Measurements from ENCODE around the gene AADACL4.
A peak's percentile ranks its signal among the peaks of the same experiment; 100 is the strongest.

AADACL4 gene

DNA sequence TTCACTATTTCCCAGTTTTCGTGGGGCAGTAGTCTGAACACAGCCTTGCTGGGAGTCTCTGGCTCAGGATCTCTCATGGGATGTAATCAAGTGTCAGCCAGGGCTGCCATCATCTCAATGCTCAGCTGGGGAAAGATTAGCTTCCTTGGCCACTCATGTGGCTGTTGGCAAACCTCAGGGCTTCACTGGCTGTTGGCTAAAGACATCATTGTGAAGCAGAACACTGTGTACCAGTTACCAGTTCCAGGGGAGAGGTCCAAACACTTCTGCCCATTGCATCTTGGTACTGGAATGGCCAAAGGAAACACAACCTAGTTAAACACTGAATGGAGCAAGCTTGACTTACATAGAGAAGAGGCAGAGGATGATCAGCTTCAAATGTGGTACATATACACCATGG lies 33.7 kb downstream of the AADACL4 start (continued):
- TF ChIP-seq, protein P1, sequence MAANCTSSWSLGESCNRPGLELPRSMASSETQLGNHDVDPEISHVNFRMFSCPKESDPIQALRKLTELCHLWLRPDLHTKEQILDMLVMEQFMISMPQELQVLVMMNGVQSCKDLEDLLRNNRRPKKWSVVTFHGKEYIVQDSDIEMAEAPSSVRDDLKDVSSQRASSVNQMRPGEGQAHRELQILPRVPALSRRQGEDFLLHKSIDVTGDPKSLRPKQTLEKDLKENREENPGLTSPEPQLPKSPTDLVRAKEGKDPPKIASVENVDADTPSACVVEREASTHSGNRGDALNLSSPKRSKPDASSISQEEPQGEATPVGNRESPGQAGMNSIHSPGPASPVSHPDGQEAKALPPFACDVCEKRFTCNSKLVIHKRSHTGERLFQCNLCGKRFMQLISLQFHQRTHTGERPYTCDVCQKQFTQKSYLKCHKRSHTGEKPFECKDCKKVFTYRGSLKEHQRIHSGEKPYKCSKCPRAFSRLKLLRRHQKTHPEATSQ (tag by site-specific recombination; IDR thresholded peaks at IDR 0.05) = no peak
- TF ChIP-seq, protein P2, sequence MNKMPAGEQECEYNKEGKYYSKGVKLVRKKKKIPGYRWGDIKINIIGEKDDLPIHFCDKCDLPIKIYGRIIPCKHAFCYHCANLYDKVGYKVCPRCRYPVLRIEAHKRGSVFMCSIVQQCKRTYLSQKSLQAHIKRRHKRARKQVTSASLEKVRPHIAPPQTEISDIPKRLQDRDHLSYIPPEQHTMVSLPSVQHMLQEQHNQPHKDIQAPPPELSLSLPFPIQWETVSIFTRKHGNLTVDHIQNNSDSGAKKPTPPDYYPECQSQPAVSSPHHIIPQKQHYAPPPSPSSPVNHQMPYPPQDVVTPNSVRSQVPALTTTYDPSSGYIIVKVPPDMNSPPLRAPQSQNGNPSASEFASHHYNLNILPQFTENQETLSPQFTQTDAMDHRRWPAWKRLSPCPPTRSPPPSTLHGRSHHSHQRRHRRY (tag by site-specific recombination; IDR thresholded peaks at IDR 0.05) = no peak

DNA sequence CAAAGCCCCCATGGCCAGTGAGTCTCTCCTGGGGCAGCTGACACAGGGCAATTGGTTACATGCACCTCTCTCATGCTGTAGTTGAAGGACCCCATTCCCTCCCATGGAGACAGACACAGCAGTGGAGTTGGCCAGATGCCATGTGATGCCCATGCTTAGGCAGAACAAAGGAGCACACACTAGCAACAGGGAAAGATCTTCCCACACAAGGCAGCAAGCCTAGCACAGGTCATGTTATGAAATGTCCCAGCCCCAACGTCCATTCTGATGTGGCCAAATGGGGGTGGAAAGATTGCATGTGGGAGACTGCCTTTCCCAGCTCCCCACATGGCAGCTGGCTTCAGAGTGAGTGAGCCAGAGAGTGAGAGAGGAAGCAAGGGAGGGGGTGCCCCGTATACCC lies 34.5 kb downstream of the AADACL4 start:
- no peaks in the 10 kb centered on the region for H3K9me3 ChIP-seq (ENCODE audit: control insufficient read depth, insufficient read depth, low read depth, low read length)
- CTCF ChIA-PET = no interaction called here
- no peak overlapping the region for H3K27ac ChIP-seq (ENCODE audit: extremely low read depth, low read depth, low read length)
- H3K4me1 ChIP-seq (ENCODE audit: control insufficient read depth, insufficient read depth, low read length) = no peaks in the 10 kb centered on the region
- POLR2A ChIA-PET = no interaction called here
- no peak overlapping the region for H3K4me3 ChIP-seq (ENCODE audit: low read depth, low read length)
- no peaks in the 10 kb centered on the region for H3K36me3 ChIP-seq (ENCODE audit: control insufficient read depth in 2 of 2, insufficient read depth in 1 of 2, low read length in 2 of 2)
- TF ChIP-seq ZFP41 (tag by site-specific recombination; IDR thresholded peaks at IDR 0.05; ENCODE audit: borderline replicate concordance) (no peak), ZFHX2 (tag by site-specific recombination; conservative IDR thresholded peaks at IDR 0.05) (peak; percentile 31; the same call in 1 of the 2 replicates)

DNA sequence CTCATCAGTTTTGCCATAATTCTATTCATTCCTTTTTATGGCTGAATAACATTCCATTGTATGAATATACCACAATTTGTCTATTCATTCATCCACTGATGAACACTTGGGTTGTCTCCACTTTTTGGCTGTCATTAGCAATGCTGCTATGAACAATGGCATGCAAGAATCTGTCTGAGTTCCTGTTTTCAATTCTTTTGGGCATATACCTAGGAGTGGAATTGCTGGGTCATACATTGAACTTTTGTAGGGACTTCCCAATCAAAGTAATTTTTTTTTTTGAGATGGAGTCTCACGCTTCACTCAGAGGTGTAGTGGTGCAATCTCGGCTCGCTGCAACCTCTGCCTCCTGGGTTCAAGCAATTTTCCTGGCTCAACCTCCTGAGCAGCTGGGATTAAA lies 34.9 kb downstream of the AADACL4 start:
- H3K4me3 ChIP-seq (ENCODE audit: low read depth, low read length) = no peak overlapping the region
- ChIA-PET CTCF (no interaction called here), POLR2A (no interaction called here)
- H3K36me3 ChIP-seq (ENCODE audit: control insufficient read depth in 2 of 2, insufficient read depth in 1 of 2, low read length in 2 of 2) = no peaks in the 10 kb centered on the region
- H3K4me1 ChIP-seq (ENCODE audit: control insufficient read depth, insufficient read depth, low read length) = no peaks in the 10 kb centered on the region
- TF ChIP-seq ZNF140 (tag by site-specific recombination; IDR thresholded peaks at IDR 0.05) (peak; percentile 91), ZBTB8A (tag by site-specific recombination; IDR thresholded peaks at IDR 0.05) (no peak), ZNF16 (tag by site-specific recombination; IDR thresholded peaks at IDR 0.05; ENCODE audit: low read depth) (no peak), ZFP3 (tag by site-specific recombination; IDR thresholded peaks at IDR 0.05; ENCODE audit: low read depth) (no peak)
- H3K27ac ChIP-seq (ENCODE audit: extremely low read depth, low read depth, low read length) = no peak overlapping the region
- H3K9me3 ChIP-seq (ENCODE audit: control insufficient read depth, insufficient read depth, low read depth, low read length) = no peaks in the 10 kb centered on the region

DNA sequence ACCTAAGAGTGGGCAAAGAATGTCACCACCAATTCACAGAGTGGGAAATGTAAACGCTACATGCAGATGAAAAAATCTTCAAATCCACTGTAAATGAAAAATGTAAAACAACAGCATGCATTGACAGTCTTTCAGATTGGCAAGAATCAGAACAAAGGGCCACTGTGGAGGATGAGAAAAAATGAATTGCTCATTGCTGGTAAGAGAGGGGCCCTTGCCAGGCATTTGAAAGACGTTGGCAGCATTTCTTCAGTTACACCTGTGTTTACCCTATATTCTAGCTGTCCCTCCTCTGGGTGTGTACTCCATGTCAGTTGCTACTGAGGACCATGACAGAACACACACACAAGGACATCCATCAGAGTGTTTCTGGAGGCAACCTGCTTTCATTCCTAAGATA lies 46.3 kb downstream of the AADACL4 start:
- no peaks in the 10 kb centered on the region for H3K36me3 ChIP-seq (ENCODE audit: control insufficient read depth in 2 of 2, insufficient read depth in 1 of 2, low read length in 2 of 2)
- no peak overlapping the region for H3K4me3 ChIP-seq (ENCODE audit: low read depth, low read length)
- no peak for TF ChIP-seq ZNF529 (tag by site-specific recombination; IDR thresholded peaks at IDR 0.05; ENCODE audit: insufficient replicate concordance)
- no peak for TF ChIP-seq ZNF621 (tag by site-specific recombination; IDR thresholded peaks at IDR 0.05)
- no peak for TF ChIP-seq ZNF530 (tag by site-specific recombination; IDR thresholded peaks at IDR 0.05; ENCODE audit: low read depth)
- TF ChIP-seq KLF7 (tag by site-specific recombination; IDR thresholded peaks at IDR 0.05; ENCODE audit: borderline replicate concordance) = no peak
- H3K9me3 ChIP-seq (ENCODE audit: control insufficient read depth, insufficient read depth, low read depth, low read length) = no peaks in the 10 kb centered on the region
- CTCF ChIA-PET = no interaction called here
- H3K4me1 ChIP-seq (ENCODE audit: control insufficient read depth, insufficient read depth, low read length) = no peaks in the 10 kb centered on the region
- H3K27ac ChIP-seq (ENCODE audit: extremely low read depth, low read depth, low read length) = no peak overlapping the region
- POLR2A ChIA-PET = no interaction called here

DNA sequence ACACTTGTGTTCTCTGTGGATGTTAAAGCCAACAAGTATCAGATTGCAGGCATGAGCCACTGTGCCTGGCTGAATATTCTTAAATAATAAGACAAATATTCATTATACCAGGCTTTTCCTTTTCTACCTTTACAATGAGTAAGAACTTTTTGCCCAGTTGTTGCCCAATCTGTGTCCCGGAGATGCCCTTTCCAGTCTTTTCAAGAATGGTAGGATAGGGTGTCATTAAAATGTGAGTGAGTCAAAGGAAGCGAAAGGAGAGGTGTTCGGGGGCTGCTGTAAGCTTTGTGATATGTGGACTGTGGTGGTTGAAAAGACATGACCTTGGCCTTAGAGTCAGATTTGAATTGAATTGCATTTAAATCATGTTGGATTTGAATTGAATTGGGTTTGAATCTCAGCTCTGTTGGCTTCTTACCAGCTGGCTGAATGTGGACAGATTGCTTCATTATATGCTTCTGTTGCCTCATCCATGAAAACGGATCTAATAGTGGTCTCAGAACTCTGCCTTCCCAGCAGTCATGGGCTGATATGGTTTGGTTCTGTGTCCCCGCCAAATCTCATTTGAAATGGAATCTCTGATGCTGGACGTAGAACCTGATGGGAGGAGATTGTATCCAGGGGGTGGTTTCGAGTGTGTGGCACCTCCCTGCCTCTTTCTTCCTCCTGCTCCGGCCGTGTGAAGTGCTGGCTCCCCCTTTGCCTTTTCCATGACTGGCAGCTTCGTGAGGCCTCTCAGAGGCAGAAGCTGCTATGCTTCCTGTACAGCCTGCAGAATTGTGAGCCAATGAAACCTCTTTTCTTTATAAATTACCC lies 49.3 kb downstream of the AADACL4 start:
- Histone ChIP-seq H3K36me3 (ENCODE audit: control insufficient read depth in 2 of 2, insufficient read depth in 1 of 2, low read length in 2 of 2) (no peaks in the 10 kb centered on the region), H3K27ac (ENCODE audit: extremely low read depth, low read depth, low read length) (no peak overlapping the region), H3K4me1 (ENCODE audit: control insufficient read depth, insufficient read depth, low read length) (no peaks in the 10 kb centered on the region), H3K4me3 (ENCODE audit: low read depth, low read length) (no peak overlapping the region), H3K9me3 (ENCODE audit: control insufficient read depth, insufficient read depth, low read depth, low read length) (no peaks in the 10 kb centered on the region)
- POLR2A ChIA-PET = no interaction called here
- CTCF ChIA-PET = no interaction called here
- TF ChIP-seq ZNF660 (tag by site-specific recombination; IDR thresholded peaks at IDR 0.05) = no peak
- TF ChIP-seq, protein P3, sequence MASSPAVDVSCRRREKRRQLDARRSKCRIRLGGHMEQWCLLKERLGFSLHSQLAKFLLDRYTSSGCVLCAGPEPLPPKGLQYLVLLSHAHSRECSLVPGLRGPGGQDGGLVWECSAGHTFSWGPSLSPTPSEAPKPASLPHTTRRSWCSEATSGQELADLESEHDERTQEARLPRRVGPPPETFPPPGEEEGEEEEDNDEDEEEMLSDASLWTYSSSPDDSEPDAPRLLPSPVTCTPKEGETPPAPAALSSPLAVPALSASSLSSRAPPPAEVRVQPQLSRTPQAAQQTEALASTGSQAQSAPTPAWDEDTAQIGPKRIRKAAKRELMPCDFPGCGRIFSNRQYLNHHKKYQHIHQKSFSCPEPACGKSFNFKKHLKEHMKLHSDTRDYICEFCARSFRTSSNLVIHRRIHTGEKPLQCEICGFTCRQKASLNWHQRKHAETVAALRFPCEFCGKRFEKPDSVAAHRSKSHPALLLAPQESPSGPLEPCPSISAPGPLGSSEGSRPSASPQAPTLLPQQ (tag by site-specific recombination; IDR thresholded peaks at IDR 0.05) = no peak
- no peak for TF ChIP-seq ZNF132 (tag by site-specific recombination; IDR thresholded peaks at IDR 0.05; ENCODE audit: borderline replicate concordance)
- TF ChIP-seq ZNF626 (tag by site-specific recombination; IDR thresholded peaks at IDR 0.05) = no peak
- TF ChIP-seq KLF16 (tag by site-specific recombination; IDR thresholded peaks at IDR 0.05) = no peak
- no peak for TF ChIP-seq PRDM1 (tag by site-specific recombination; IDR thresholded peaks at IDR 0.05)
- TF ChIP-seq, protein P4, sequence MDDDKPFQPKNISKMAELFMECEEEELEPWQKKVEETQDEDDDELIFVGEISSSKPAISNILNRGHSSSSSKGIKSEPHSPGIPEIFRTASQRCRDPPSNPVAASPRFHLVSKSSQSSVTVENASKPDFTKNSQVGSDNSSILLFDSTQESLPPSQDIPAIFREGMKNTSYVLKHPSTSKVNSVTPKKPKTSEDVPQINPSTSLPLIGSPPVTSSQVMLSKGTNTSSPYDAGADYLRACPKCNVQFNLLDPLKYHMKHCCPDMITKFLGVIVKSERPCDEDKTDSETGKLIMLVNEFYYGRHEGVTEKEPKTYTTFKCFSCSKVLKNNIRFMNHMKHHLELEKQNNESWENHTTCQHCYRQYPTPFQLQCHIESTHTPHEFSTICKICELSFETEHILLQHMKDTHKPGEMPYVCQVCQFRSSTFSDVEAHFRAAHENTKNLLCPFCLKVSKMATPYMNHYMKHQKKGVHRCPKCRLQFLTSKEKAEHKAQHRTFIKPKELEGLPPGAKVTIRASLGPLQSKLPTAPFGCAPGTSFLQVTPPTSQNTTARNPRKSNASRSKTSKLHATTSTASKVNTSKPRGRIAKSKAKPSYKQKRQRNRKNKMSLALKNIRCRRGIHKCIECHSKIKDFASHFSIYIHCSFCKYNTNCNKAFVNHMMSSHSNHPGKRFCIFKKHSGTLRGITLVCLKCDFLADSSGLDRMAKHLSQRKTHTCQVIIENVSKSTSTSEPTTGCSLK (tag by site-specific recombination; IDR thresholded peaks at IDR 0.05) = no peak
- TF ChIP-seq ZNF433 (tag by site-specific recombination; IDR thresholded peaks at IDR 0.05; ENCODE audit: low read depth) = no peak
- no peak for TF ChIP-seq RBAK (tag by site-specific recombination; IDR thresholded peaks at IDR 0.05)
